NOMO-1 treated with DMSO at 0.1 percent for 48 hours (cell line): ENCODE results near the gene CLHC1.
"Not testable (repeated sequence)": the region's sequence is repeated elsewhere in the genome, so short reads cannot be mapped to it uniquely, and the experiment has no call there.

ENCODE experiments used
- DNase-seq: peaks from one replicate; lab custom pipeline; 2025; ENCODE audit not compliant: unreplicated experiment; lab: John Stamatoyannopoulos, UW

The CLHC1 gene

DNA sequence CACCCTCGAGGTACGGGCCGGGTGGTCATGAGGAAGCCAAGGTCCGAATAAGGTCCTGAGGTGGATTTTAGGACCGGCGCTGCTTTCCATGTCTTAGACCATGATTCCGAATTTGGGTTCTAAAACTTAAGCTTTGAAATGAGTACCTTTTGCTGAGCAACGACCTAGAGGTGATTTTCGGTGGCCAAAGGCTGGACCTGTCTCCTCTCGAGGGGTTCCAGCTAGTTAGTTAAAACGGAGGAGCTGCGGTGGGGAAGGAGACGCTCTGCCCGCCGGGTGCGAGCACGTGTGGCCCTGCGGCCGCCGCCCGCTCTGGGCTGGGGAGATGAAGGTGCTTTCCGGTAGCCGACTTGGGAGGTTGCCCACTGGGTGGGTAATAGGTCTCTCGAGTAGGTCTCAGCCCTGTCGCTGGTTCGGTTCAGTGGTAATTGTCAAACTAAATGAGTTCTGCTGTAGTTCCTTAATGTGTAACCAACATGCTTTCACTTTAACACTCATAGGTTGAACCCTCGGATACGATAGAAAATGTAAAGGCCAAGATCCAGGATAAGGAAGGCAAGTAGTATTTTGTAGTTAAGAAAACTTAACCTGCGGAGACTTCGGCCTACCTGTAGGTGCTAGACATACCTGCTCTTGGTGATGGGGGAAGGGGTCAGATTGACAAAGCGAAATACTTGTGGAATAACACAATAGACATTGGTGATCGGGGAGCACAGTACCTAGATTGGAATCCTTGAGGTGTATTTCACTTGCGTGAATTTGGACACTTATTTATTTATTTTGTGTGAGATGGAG lies 967 bp upstream of the CLHC1 start:
- DNase-seq: peak; percentile 19

DNA sequence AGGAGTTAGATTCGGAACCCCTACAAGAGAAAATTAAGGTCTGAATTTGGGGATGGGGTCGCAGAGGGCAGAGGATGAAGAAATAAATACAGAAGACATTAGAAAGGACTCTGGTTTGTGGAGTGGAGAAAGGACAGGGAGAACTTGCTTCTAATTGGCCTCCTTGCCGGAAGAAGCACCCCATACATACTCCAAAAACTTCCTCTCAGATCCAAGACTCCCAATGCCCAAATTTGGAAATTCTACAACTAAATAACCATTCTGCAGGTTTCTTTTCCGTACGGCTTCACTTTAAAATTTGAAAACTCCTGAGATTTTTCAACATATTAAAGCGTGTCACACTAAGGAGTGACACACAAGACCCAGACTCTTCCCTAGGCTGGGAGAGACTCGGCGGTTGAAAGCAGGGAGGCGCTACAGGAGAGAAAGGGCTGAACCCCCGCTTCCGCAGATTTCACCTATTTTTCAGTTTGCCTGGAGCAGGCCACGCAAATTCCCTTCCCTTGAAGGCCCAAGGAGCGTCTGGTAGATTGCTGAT lies 478 bp downstream of the CLHC1 start:
- DNase-seq: no peak

DNA sequence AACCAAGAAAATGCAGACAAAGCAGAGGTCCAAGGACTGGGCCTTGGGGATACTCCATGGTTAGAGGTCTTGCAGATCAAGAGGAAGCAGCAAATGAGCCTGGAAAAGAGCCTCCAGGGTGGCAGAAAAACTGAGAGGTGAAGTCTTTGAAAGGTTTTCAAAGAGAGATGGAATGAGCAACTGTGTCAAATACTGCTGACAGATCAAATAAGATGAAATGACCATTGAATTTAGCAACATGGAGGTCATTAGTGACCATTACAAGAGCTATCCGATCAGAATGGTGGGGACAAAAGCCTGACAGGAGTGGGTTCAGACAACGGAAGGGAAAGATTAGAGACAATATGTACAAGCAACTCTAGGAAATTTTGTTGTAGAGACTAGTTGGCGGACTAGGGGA lies 1.5 kb downstream of the CLHC1 start:
- DNase-seq: no peak

DNA sequence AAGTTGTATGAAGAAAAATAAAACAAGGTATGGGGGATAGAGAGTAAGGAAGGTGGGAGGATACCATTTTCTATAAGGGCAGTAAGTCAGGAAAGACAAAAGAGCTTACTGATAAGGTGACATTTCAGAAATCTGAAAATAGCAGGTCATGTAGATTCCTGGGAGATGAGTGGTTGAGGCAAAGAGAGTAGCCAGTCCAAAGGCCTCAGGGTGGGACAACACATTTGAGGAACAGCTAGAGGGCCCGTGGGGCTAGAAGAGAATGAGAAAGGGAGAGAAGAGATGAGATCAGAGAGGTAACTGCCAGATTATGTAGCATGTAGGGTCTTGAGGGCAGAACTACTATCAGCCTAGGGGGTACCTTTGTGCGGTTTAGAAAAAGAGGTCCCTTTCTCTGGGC lies 2.9 kb downstream of the CLHC1 start:
- DNase-seq: no peak

DNA sequence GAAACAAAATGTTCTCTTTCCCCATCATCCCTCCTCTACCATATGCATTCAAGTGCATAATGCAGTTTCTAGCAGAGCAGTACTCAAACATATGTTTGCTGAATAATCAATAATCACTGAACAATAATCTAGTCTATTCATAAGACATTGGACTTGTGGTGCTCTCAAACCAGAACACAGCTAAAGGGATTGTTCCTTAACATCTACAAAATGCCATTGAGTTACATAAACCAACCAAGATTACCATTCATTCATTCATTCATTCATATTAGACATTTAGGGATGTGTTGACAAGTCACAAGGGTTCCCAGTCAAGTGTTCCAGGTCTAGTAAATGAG lies 3.9 kb downstream of the CLHC1 start:
- DNase-seq: no peak

DNA sequence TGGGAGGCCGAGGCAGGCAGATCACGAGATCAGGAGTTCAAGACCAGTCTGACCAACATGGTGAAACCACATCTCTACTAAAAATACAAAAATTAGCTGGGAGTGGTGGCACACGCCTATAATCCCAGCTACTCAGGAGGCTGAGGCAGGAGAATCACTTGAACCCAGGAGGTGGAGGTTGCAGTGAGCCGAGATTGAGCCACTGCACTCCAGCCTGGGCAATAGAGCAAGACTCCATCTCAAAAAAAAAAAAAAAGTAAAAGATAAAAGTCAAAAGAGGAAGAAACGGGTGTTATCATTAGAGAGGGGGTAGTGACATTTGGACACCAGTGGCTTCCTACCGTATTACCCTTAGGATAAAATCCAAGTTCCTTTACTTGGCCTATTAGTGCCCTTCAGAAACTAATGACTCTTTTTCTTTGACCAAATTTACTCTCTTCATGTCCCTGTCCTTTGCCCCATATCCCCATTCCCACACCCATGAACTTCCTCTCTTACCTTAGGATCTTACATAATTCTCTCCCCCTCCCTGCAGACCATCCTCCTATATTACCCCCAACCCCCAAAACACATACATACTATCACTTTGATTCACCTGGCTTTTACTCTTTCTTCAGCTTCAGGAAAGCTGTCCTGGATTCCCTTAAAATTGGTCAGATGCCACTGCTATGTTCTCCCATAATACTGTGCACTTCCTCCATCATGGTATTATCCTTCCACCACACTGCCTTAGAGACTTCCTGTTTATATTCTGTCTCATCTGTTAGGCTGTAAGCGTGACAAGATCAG lies 4.5 kb downstream of the CLHC1 start:
- peak; percentile 62 for DNase-seq

DNA sequence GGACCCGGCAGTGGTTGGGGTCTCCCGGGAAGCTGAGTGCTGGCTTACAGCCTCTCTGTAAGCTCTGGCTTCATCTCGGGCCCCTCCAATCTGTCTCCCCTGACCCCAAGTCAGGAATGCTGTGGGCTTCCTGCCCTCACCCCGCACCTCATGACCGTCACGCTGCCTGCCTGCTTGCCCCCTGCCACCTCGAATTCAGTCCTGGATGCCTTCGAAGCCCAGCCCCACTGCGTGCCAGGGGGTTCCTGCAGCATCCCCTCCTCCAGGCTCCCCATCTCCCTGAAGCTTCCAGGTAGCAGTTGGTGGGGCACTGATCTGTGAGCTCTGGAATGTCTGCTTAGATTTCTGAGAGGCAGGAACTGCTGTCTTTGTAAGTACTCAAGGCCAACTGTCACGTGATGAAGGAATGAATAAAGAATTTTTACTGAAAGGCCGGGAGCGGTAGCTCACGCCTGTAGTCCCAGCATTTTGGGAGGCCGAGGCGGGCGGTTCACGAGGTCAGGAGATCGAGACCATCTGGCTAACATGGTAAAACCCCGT lies 6.5 kb downstream of the CLHC1 start:
- no peak for DNase-seq

DNA sequence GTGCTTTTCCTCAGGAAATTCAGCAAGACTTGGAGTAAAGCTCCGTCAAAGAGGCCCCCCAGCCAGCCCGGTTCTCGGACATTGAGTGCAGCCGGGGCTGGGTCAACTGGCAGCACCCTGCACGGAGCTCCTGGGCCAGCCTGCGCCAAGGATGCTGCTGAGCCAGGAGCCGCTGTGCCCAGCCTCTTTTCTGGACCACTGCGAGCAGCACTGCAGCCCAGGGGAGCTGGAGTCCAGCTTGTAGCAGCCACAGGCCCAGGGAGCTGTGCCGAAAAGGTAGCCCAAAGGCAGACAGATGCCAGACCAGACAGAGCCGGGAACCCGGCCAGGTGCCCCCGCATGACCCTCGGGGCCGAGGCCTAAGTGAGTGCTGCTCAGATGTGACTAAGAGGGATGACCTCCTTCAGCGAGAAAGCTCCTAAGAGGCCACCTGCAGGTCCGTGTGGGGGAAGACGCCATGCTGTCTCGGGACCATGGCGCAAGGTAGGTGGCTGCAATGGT lies 7.3 kb downstream of the CLHC1 start:
- no peak for DNase-seq

DNA sequence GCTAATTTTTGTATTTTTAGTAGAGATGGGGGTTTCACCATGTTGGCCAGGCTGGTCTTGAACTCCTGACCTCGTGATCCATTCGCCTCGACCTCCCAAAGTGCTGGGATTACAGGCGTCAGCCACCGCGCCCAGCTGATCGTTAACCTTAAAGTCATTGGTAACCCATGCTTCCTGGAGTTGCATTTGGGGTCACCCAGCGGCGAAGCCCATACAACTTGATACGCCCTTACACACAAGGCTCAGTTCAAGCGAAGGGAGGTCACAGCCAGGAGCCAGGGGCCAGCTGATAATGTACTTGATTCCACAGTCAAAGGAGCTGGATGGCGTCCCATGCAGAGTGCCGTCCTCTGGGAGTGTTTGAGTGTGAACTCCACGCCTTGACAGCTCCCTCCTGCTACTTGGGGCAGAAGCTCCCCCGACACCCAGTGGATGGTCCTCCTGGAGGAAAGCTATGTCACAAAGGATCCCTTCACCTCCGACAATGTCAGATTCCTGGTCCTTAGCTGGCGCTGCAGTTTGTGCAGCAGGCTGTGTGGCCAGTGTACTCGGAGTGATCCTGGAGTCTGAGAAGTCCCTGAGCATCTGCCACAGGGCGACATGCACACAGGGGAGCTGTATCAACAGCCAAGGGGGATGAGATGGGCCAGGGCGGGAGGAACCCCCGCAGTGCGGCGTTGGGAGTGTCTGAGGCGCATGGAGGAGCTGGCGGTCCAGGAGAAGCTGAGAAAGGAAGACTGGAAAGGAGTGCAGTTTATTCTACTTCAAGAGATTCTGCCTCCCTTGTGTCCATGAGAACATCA lies 7.9 kb downstream of the CLHC1 start:
- DNase-seq: no peak

DNA sequence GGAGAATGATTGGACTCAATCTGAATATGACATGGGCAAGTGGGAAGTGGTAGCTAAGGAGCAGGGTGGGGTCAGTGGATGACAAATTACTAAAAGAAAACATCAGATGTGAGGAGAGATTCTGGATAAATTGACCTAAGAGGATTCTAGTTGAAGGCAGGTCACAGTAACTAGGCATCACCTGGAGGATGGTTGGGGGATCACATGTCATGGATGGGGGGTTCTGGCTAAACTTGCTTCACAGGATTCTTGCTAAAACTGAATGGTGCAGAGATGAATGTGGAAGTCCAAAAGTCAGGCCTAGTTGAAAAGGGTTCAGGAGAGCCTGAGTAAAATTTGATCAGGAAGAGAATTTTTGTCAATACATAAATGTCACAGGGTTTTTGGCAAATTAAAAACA lies 18.3 kb downstream of the CLHC1 start:
- no peak for DNase-seq

DNA sequence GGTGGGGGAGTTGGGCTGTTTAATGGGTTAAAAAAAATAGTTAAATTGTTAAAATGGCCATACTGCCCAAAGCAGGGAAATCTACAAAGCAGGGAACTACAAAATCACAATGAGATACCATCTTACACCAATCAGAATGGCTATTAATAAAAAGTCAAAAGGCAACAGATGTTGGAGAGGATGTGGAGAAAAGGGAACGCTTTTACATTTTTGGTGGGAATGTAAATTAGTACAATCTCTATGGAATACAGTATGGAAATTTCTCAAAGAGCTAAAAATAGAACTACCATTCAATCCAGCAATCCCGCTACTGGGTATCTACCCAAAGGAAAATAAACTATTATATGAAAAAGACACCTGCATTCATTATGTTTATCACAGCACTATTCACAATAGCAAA lies 27.1 kb downstream of the CLHC1 start:
- no peak for DNase-seq

DNA sequence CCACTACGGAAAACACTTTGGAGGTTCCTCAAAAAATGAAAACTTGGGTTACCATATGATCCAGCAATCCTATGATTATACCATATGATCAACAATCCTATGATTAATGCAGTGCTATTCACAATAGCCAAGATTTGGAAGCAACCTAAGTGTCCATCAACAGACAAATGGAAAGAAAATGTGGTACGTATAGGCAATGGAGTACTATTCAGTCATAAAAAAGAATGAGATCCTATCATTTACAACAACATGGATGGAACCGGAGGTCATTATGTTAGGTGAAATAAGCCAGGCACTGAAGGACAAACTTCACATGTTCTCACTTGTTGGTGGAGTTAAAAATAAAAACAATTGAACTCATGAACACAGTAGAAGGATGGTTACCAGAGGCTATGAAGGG lies 27.6 kb downstream of the CLHC1 start:
- no peak for DNase-seq

DNA sequence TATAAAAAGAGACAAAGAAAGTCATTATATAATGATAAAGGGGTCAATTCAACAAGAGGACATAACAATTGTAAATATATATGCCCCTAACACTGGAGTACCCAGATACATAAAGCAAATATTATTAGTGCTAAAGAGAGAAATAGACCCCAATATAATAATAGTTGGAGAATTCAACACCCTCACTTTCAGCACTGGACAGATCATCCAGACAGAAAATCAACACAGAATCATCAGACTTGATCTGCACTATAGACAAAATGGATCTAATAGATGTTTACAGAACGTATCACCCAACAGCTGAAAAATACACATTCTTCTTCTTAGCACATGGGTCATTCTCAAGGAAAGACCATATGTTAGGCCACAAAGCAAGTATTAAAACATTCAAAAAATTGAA lies 31.7 kb downstream of the CLHC1 start:
- DNase-seq: no peak

DNA sequence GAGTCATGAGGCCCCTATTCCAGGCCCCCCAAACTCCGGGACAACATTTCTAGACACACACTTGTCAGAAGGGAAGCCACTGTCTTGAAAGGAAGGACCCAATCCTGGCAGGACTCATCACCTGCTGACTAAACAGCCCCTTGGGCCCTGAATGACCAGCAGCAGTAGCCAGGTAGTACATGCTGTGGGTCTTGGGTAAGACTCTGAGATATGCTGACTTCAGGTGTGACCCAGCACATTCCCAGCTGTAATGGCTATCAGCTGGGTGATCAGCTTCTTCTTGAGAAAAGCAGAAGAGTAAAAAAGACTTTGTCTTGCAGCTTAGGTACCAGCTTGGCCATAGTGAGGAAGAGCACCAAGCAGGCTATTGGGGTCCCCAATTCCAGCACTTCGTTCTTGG lies 35.6 kb downstream of the CLHC1 start:
- DNase-seq: no peak

DNA sequence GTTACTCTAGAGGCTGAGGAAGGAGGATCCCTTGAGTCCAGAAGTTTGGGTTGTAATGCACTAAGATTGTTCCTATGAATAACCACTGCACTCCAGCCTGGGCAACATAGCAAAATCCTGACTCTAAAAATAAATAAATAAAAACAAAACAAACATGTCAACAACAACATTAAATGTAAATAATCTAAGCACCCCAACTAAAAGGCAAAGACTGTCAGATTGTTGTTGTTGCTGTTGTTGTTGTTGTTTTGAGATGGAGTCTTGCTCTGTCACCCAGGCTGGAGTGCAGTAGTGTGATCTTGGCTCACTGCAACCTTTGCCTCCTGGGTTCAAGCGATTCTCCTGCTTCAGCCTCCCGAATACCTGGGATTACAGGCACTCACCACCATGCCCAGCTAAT lies 40.2 kb downstream of the CLHC1 start:
- not testable (repeated sequence) for DNase-seq

DNA sequence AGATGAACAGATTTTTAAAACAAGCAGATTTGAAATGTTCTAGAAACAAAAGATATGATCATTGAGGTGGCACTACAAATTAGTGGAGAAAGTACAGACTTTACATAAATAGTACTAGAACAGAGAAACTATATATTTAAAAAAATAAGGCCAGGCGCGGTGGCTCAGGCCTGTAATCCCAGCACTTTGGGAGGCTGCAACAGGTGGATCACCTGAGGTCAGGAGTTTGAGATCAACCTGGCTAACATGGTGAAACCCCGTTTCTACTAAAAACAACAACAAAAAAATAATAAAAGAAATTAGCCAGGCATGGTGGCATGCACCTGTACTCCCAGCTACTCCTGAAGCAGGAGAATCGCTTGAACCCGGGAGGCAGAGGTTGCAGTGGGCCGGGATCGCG lies 45.3 kb downstream of the CLHC1 start:
- not testable (repeated sequence) for DNase-seq

DNA sequence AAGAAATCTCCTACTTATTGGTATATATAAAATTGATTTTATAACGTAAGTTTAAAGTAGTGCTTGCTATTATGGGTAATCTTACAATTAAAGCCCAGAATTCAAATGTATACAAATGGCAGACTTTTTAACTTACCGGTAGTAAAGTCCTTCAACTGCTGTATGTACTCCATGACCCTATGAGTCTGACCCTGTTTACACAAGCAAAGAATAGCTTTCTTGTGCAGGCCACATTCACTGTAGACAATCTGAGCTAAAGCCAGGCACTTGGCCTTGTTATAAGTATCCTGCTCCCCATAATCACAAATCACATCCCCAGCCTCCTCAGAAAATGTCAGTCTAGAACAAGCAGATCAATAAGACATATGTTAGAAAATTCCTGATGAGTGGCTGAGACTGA lies 51.7 kb downstream of the CLHC1 start:
- DNase-seq: no peak

DNA sequence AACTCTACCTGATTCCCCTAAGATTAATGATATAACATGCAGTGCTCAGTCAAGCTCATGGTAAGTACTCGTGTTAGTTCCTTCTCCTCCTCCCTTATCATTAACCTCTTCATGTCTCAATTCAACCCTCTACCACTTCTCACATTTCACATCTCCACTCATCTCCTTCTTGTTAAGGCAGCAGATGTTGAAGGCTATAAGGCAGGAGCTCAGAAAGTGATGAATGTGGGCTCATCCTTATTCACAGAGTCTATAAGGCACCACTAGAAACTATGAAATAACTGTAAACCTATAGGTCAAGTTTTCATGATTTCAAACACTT lies 56.0 kb downstream of the CLHC1 start:
- no peak for DNase-seq

DNA sequence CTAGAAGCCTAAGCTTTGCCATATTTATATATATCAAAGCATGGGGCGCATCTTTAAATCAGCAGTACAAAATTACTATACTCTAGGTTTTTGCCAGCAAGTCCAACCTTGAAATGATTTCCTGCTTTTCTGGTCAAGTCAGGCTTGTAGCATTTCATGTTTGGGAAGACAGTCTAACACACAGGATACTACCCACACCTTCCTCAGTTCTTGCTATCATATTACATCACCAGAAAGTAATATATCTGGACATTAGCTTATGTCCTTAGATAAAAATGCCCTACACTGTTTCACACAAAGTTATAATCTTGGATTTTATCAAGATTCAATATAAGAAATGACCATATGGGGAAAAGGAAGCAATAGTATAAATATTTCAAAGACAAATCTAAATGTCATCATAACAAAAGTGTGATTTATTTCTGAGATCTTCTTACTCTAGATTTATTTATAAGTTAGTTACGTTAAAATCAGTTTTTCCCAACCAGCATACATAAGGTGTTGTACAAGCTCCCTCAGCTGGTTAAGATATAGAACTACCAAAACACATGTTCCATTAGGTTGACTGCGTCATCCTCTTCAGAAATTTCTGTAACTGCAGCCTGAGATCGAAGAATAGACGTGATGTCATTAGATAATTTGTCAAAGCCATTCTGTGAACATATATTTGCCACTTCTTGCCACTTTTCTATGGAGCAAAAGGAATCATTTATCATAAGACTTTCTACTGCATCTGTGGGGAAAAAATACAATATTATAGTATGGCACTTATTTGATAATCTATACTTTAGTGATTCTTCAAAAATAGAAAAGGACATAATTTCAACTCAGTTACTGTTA lies 56.6 kb downstream of the CLHC1 start:
- peak; percentile 76 for DNase-seq

DNA sequence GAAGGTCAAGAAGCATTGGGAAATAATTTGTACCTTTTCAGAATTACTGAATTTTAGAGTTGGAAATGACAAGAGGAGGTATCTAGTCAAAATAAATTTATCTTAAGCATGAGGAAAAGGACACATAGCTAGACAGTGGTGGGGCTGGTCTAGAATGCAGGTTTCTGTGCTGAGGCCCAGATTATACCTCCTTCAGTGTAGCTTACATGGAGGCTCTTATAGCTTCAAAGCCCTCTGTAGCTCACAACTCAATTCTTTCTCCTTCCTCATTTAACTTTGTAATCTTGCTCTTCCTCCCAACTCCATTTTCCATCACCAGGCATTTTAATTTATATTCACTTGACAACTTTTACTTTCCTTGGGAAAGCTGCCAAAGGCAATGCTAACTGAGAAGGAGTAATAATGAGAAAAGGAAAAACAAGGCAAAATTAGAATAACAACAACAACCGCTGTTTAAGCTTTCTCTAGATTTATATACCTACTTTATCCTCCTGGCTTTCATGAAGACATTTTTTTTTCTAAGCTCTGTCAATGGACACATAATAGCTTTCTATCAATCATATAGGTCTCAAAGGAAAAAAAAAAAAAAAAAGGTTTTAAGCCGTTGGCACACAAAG lies 58.5 kb downstream of the CLHC1 start:
- no peak for DNase-seq
